ENCODE data around the gene FSHR. TPM values are rescaled to one million over a fixed set of nuclear protein-coding genes. Genes with fewer than 3 reads are reported as not detected.

The FSHR gene
- total RNA-seq, 1 donor from 2014 or later: not detected

DNA sequence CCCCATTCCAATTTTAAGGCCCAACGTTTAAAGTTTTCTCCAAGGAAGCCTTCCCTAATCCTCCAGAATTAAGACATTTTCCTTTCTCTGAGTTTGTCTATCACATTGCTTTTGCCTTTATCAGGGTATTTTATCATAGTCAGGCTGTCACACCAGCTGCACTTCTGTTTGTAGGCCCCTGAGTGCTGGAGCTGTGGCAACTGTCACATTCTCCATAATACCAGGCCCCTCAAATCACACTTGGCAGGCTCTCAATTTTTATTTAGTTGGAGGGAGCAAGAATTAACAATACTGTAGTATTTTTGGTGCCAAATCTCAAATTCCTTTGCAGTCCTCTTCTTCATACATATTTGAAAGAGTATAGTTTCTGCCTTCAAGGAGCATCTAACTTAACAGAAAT, 122.2 kb downstream of the FSHR start:
- no peaks in the 10 kb centered on the region for H3K36me3 Mint-ChIP-seq
- peaks cover 6% of the 10 kb centered on the region for H3K4me1 ChIP-seq
- H3K27me3 Mint-ChIP-seq (ENCODE audit: insufficient read depth, low read depth): peaks cover 2% of the 10 kb centered on the region

DNA sequence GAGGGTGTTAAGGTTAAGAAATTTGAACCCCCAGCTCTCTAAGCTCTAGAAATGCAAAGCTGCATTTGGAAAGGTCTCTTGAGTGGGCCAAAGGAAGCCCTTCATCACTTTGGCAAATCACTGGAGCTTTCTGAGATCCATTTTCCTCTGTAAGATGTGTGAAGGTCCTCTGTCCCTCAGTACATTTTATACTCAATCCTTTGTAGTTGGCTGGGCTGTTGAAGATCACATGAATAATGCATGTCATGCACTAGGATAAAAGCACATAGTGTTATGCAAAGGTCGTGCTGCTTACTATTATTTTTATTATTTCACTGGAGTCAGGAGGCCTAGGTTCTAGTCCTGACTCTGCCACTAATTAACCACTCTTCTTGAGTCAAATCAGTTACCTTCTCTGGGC, 124.9 kb downstream of the FSHR start:
- H3K27ac ChIP-seq: no peak overlapping the region
- H3K27ac Mint-ChIP-seq: no peak overlapping the region
- peaks cover 6% of the 10 kb centered on the region for H3K4me1 ChIP-seq
- no peaks in the 10 kb centered on the region for H3K27me3 ChIP-seq
- H3K36me3 Mint-ChIP-seq: no peaks in the 10 kb centered on the region
- no peak overlapping the region for H3K4me3 Mint-ChIP-seq
- TF ChIP-seq EZH2 (IDR thresholded peaks at IDR 0.05): no peak
- no peak for TF ChIP-seq EZH2phosphoT487 (IDR thresholded peaks at IDR 0.05)
- TF ChIP-seq, protein P1, sequence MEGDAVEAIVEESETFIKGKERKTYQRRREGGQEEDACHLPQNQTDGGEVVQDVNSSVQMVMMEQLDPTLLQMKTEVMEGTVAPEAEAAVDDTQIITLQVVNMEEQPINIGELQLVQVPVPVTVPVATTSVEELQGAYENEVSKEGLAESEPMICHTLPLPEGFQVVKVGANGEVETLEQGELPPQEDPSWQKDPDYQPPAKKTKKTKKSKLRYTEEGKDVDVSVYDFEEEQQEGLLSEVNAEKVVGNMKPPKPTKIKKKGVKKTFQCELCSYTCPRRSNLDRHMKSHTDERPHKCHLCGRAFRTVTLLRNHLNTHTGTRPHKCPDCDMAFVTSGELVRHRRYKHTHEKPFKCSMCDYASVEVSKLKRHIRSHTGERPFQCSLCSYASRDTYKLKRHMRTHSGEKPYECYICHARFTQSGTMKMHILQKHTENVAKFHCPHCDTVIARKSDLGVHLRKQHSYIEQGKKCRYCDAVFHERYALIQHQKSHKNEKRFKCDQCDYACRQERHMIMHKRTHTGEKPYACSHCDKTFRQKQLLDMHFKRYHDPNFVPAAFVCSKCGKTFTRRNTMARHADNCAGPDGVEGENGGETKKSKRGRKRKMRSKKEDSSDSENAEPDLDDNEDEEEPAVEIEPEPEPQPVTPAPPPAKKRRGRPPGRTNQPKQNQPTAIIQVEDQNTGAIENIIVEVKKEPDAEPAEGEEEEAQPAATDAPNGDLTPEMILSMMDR (IDR thresholded peaks at IDR 0.05): no peak
- H3K9ac ChIP-seq: no peak overlapping the region
- no peak overlapping the region for H3K4me3 ChIP-seq
- H3K27me3 Mint-ChIP-seq (ENCODE audit: insufficient read depth, low read depth): peaks cover 2% of the 10 kb centered on the region
- DNase-seq (ENCODE audit: low spot score): peak; percentile 14
- peak overlapping the region; percentile 34 for H2AFZ ChIP-seq (replicated peaks)
- H3F3A ChIP-seq (ENCODE audit: low read depth): no peaks in the 10 kb centered on the region
- H3K36me3 ChIP-seq: no peaks in the 10 kb centered on the region
- H3K9me3 ChIP-seq (ENCODE audit: low read depth): no peaks in the 10 kb centered on the region
- no peak overlapping the region for H3K4me2 ChIP-seq
- peaks cover 20% of the 10 kb centered on the region for H3K4me1 Mint-ChIP-seq
- no peaks in the 10 kb centered on the region for H3K79me2 ChIP-seq (ENCODE audit: low read depth)
- no peaks in the 10 kb centered on the region for H3K9me3 Mint-ChIP-seq
- H4K20me1 ChIP-seq (ENCODE audit: low read depth): no peaks in the 10 kb centered on the region

More for the DNA sequence above, 122.2 kb downstream of the FSHR start:
- Histone ChIP-seq H4K20me1 (ENCODE audit: low read depth) (no peaks in the 10 kb centered on the region), H3K4me2 (no peak overlapping the region), H3K9me3 (ENCODE audit: low read depth) (no peaks in the 10 kb centered on the region), H3K36me3 (no peaks in the 10 kb centered on the region), H3K27ac (no peak overlapping the region), H2AFZ (replicated peaks) (no peak overlapping the region), H3K27me3 (no peaks in the 10 kb centered on the region), H3K79me2 (ENCODE audit: low read depth) (no peaks in the 10 kb centered on the region), H3K9ac (no peak overlapping the region), H3F3A (ENCODE audit: low read depth) (no peaks in the 10 kb centered on the region), H3K4me3 (no peak overlapping the region)
- DNase-seq (ENCODE audit: low spot score): no peak
- Mint-ChIP-seq H3K27ac (no peak overlapping the region), H3K4me3 (no peak overlapping the region), H3K9me3 (no peaks in the 10 kb centered on the region), H3K4me1 (peaks cover 20% of the 10 kb centered on the region)
- TF ChIP-seq EZH2 (IDR thresholded peaks at IDR 0.05) (no peak), EZH2phosphoT487 (IDR thresholded peaks at IDR 0.05) (no peak)
- TF ChIP-seq, protein P1 (IDR thresholded peaks at IDR 0.05): no peak

DNA sequence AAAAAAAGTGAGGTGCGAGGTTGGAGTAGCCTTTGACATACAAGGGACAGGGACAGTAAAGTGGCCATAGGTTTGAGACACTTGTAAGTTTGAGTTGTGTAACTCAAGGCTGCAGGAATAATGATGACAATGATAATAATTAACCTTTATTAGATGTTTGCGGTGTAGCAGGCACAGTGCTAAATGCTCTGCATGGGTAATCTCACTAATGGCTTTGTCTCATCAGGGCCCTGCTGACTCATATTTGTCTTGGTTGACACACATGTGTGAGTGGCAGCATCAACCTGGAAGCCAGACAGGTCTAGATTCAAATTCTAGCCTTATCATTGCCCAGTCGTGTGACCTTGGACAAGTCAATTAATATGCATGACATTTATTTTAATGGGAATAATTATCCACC, 126.2 kb downstream of the FSHR start:
- no peak for TF ChIP-seq EZH2phosphoT487 (IDR thresholded peaks at IDR 0.05)
- TF ChIP-seq, protein P1 (IDR thresholded peaks at IDR 0.05): no peak
- no peak for TF ChIP-seq EZH2 (IDR thresholded peaks at IDR 0.05)
- Histone ChIP-seq H3K4me3 (no peak overlapping the region), H3K9ac (no peak overlapping the region), H3K27ac (no peak overlapping the region), H2AFZ (replicated peaks) (no peak overlapping the region), H3K4me2 (no peak overlapping the region), H3K27me3 (no peaks in the 10 kb centered on the region), H3K36me3 (no peaks in the 10 kb centered on the region), H4K20me1 (ENCODE audit: low read depth) (no peaks in the 10 kb centered on the region), H3F3A (ENCODE audit: low read depth) (no peaks in the 10 kb centered on the region), H3K4me1 (peaks cover 6% of the 10 kb centered on the region), H3K9me3 (ENCODE audit: low read depth) (no peaks in the 10 kb centered on the region), H3K79me2 (ENCODE audit: low read depth) (no peaks in the 10 kb centered on the region)
- no peak overlapping the region for H3K27ac Mint-ChIP-seq
- H3K27me3 Mint-ChIP-seq (ENCODE audit: insufficient read depth, low read depth): peaks cover 2% of the 10 kb centered on the region
- H3K4me3 Mint-ChIP-seq: no peak overlapping the region
- DNase-seq (ENCODE audit: low spot score): no peak
- H3K9me3 Mint-ChIP-seq: no peaks in the 10 kb centered on the region
- no peaks in the 10 kb centered on the region for H3K36me3 Mint-ChIP-seq
- H3K4me1 Mint-ChIP-seq: peaks cover 13% of the 10 kb centered on the region
